Tracheal epithelial cell (primary cell): ENCODE measurements around the gene NIF3L1. TPM values are rescaled to one million over a fixed set of nuclear protein-coding genes. Genes with fewer than 3 reads are reported as not detected.

ENCODE experiments used
- total RNA-seq: library from RNA; depleted of rRNA; stranded (reverse); fragments of >200 nt; gene quantifications from 2 replicates; pipeline ENCODE4 v1.2.1, GENCODE V29; 2014

The NIF3L1 gene, protein sequence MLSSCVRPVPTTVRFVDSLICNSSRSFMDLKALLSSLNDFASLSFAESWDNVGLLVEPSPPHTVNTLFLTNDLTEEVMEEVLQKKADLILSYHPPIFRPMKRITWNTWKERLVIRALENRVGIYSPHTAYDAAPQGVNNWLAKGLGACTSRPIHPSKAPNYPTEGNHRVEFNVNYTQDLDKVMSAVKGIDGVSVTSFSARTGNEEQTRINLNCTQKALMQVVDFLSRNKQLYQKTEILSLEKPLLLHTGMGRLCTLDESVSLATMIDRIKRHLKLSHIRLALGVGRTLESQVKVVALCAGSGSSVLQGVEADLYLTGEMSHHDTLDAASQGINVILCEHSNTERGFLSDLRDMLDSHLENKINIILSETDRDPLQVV
- 23.4 and 27.7 TPM in 2 replicates for total RNA-seq

GRCh38 chr2:200888704-200889625, at the start of gene NIF3L1, which contains the start of gene PPIL3:
TSS of gene NIF3L1 (plus strand) at chr2:200889371. CDS start at chr2:200891944, 2,573 bp downstream.
TSS of gene PPIL3 (minus strand) at chr2:200889077. CDS start at chr2:200887615, 1,462 bp downstream.

DNA sequence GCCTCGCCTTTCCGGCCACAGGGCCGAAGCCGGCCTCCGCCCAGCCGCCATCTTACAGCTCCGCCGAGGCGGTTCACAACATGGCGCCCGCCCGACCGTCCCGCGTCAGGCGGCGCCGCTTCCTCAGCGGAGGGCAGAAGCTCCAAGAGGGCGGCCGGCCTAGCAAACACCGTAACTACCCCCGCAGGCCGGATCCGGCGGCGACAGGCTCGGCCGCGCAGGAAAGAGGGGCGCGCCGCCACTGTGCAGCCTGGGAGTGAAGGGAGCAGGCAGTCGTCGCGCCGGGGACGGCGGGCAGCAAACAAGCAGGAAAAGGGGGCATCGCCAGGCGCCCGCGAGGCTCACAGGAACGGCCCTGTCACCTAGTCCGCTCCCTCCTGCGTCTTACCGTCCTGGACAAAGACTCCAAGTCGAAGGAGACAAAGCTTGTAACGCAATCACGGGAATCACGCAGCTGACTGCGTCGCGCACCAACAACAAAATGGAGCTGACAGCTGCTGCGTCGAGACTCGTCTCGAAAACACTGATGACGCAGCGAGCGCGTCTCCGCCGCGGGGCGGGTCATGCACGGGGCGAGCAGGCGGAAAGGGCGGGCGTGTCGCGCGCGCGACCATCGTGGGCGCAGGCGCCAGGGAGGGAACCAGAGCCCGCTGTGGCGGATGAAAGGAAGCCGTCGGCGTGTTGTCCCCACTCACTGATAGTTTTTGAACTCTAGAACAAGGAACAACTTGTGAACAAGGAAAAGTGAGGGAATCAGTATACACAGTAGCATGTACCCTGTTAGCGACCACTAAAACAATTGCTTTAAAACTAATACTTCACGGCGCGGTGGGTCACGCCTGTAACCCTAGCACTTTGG, 24.8 kb upstream of the NIF3L1 start, which contains the start of gene CLK1:
Gene CLK1 (minus strand): TSS at position 483 of the 859 bp plus-strand sequence. CDS start 2,796 bp downstream, outside the sequence.

Other genes with a start within 250 kb of the NIF3L1 start
- gene BZW1, start 77.5 kb upstream of the NIF3L1 start, total RNA-seq, result 542 and 845 TPM in 2 replicates
- 78.8 and 89.5 TPM in 2 replicates for gene CLK1, start 24.7 kb upstream of the NIF3L1 start, total RNA-seq
- 24.1 and 38.4 TPM in 2 replicates for gene PPIL3, start 294 bp upstream of the NIF3L1 start, total RNA-seq
- gene ORC2, start 74.3 kb downstream of the NIF3L1 start, total RNA-seq, result 12.8 and 17.7 TPM in 2 replicates
- gene HYCC2, start 182.3 kb downstream of the NIF3L1 start, total RNA-seq, result 5.8 and 8.4 TPM in 2 replicates
- gene NDUFB3, start 182.6 kb downstream of the NIF3L1 start, total RNA-seq, result 54.2 and 66.3 TPM in 2 replicates
- gene CFLAR, start 226.8 kb downstream of the NIF3L1 start, total RNA-seq, result 92.3 and 155 TPM in 2 replicates